ENCODE data around the gene MAPRE2. TPM values are rescaled to one million over a fixed set of nuclear protein-coding genes. Genes with fewer than 3 reads are reported as not detected.

Gene MAPRE2
- total and polyA plus RNA-seq, 2 of the 13 experiments (the other 11 are each of a cell fraction or from before 2014, with no cell fraction given): 34.5 to 67.9 TPM

DNA sequence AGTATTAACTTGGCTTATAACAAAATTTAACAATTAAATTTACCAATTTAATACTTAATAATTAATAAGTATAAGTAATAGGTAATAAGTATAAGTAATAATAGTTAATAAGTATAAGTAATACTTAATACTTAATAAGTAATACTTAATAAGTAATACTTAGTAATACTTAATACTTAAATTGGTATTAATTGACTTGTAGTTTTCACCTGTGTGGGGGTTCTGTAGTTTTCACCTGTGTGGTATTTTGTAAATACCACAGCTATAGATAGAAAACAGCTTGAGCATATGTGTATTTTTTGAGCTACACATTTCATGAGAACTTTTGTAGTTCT lies 55.4 kb downstream of the MAPRE2 start:
- POLR2A ChIA-PET: no interaction called here
- H3K9me3 ChIP-seq (ENCODE audit: low read length): no peaks in the 10 kb centered on the region

DNA sequence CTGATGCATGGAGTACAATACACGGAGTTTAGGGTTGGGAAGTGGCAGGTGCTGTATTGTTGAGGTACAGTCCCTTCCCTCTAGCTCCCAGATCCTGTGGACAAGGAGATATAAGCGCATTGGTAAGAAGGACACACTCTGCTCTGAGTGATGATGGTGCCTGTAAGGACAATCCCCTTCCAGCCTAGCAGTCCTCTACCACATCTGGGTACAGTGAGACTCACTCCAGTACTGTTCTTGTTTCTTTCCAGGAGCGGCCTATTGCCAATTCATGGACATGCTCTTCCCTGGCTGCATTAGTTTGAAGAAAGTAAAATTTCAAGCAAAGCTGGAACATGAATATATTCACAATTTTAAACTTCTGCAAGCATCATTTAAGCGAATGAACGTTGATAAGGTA lies 56.0 kb downstream of the MAPRE2 start:
- Histone ChIP-seq H3K36me3 (replicated peaks in 1 of 2; ENCODE audit: control insufficient read depth in 1 of 2, insufficient read depth in 2 of 2, low read length in 2 of 2) (peaks cover 2 to 12% of the 10 kb centered on the region in 2 experiments), H3K9me3 (ENCODE audit: low read length) (no peaks in the 10 kb centered on the region), H3K4me1 (ENCODE audit: insufficient read depth, low read length) (peaks cover 12% of the 10 kb centered on the region), H3K27me3 (ENCODE audit: control insufficient read depth in 1 of 2, insufficient read depth in 2 of 2, low read length in 2 of 2) (no peaks in the 10 kb centered on the region), H3K79me2 (ENCODE audit: insufficient read depth, low read length) (no peaks in the 10 kb centered on the region), H3K27ac (ENCODE audit: extremely low read length, insufficient read depth, low read length) (no peak overlapping the region), H3K4me3 (replicated peaks in 1 of 3; ENCODE audit: insufficient read depth in 1 of 3, low read depth in 2 of 3, low read length in 3 of 3) (no peak overlapping the region), H2AFZ (ENCODE audit: low read length) (no peak overlapping the region), H4K20me1 (ENCODE audit: insufficient read depth, low read length) (no peaks in the 10 kb centered on the region), H3K4me2 (ENCODE audit: low read depth, low read length) (no peak overlapping the region), H3K9ac (ENCODE audit: insufficient read depth, low read depth, low read length) (no peak overlapping the region)
- intact Hi-C loops (cut with micrococcal nuclease; ENCODE audit: unreplicated experiment) (no loop called here), in situ Hi-C loops (cut with HindIII; ENCODE audit: extremely low pct_ligation_motif_present, low pct_unique_long_range_greater_than_20kb) (no loop called here)
- DNase-seq (ENCODE audit: low spot score): no peak
- CTCF ChIA-PET (ENCODE audit: low intra/inter-chr PET ratio, low total read pairs): no interaction called here
- POLR2A ChIA-PET: no interaction called here
- FAIRE-seq: no peak
- TF ChIP-seq, protein P1, sequence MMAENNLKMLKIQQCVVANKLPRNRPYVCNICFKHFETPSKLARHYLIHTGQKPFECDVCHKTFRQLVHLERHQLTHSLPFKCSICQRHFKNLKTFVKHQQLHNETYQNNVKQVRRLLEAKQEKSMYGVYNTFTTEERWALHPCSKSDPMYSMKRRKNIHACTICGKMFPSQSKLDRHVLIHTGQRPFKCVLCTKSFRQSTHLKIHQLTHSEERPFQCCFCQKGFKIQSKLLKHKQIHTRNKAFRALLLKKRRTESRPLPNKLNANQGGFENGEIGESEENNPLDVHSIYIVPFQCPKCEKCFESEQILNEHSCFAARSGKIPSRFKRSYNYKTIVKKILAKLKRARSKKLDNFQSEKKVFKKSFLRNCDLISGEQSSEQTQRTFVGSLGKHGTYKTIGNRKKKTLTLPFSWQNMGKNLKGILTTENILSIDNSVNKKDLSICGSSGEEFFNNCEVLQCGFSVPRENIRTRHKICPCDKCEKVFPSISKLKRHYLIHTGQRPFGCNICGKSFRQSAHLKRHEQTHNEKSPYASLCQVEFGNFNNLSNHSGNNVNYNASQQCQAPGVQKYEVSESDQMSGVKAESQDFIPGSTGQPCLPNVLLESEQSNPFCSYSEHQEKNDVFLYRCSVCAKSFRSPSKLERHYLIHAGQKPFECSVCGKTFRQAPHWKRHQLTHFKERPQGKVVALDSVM (CRISPR knock-in tag; IDR thresholded peaks at IDR 0.05): no peak
- no peak for ATAC-seq
- WGBS (ENCODE audit: low lambda C conversion rate): over 99% methylated on average over 5 of the region's 5 CpGs
- BruUV-seq (replicated peaks): no TSS peak

More for the DNA sequence above, 55.4 kb downstream of the MAPRE2 start:
- DNase-seq (ENCODE audit: low spot score): no peak
- TF ChIP-seq CBX1 (IDR thresholded peaks at IDR 0.05; ENCODE audit: low read depth): no peak
- no peak for TF ChIP-seq CBX2 (IDR thresholded peaks at IDR 0.05; ENCODE audit: low read depth, low read length)
- TF ChIP-seq CBX2 (CRISPR knock-in tag; IDR thresholded peaks at IDR 0.05; ENCODE audit: low read depth): no peak
- no peak overlapping the region for H3K4me2 ChIP-seq (ENCODE audit: low read depth, low read length)
- no peaks in the 10 kb centered on the region for H4K20me1 ChIP-seq (ENCODE audit: insufficient read depth, low read length)
- no peak overlapping the region for H3K9ac ChIP-seq (ENCODE audit: insufficient read depth, low read depth, low read length)
- intact Hi-C loops (cut with micrococcal nuclease; ENCODE audit: unreplicated experiment) (no loop called here), in situ Hi-C loops (cut with HindIII; ENCODE audit: extremely low pct_ligation_motif_present, low pct_unique_long_range_greater_than_20kb) (no loop called here)
- peaks cover 12% of the 10 kb centered on the region for H3K4me1 ChIP-seq (ENCODE audit: insufficient read depth, low read length)
- no peaks in the 10 kb centered on the region for H3K79me2 ChIP-seq (ENCODE audit: insufficient read depth, low read length)
- CTCF ChIA-PET (ENCODE audit: low intra/inter-chr PET ratio, low total read pairs): no interaction called here
- no peak overlapping the region for H3K27ac ChIP-seq (ENCODE audit: extremely low read length, insufficient read depth, low read length)
- no peaks in the 10 kb centered on the region for H3K27me3 ChIP-seq (ENCODE audit: control insufficient read depth in 1 of 2, insufficient read depth in 2 of 2, low read length in 2 of 2)
- BruUV-seq (replicated peaks): no TSS peak
- ATAC-seq: no peak
- no peak for FAIRE-seq
- peaks cover 2 to 6% of the 10 kb centered on the region in 2 experiments; a peak in 4 of 5 replicates for H3K36me3 ChIP-seq (replicated peaks in 1 of 2; ENCODE audit: control insufficient read depth in 1 of 2, insufficient read depth in 2 of 2, low read length in 2 of 2)
- H2AFZ ChIP-seq (ENCODE audit: low read length): no peak overlapping the region
- no peak overlapping the region for H3K4me3 ChIP-seq (replicated peaks in 1 of 3; ENCODE audit: insufficient read depth in 1 of 3, low read depth in 2 of 3, low read length in 3 of 3)

Measured in HepG2 (cell line).